Measurements from ENCODE around the gene JAKMIP2.
"Not testable (repeated sequence)": the region's sequence is repeated elsewhere in the genome, so short reads cannot be mapped to it uniquely, and the experiment has no call there.

GRCh38 chr5:147721191-147721960, 61.2 kb downstream of the JAKMIP2 start:
- TF ChIP-seq CTCF (IDR thresholded peaks at IDR 0.05; ENCODE audit: insufficient read depth, low read length, poor library complexity, severe bottlenecking); EZH2phosphoT487 (conservative IDR thresholded peaks at IDR 0.05; ENCODE audit: low read length): not testable (repeated sequence)

Data from SU-DHL-6 (cell line).